NCI-H2196 (cell line): ENCODE data around the gene LEFTY1.
"Not testable (repeated sequence)": the region's sequence is repeated elsewhere in the genome, so short reads cannot be mapped to it uniquely, and the experiment has no call there.

Experiments
- DNase-seq: peaks from one replicate; lab custom pipeline; 2025; ENCODE audit not compliant: unreplicated experiment; lab: John Stamatoyannopoulos, UW

LEFTY1 gene

DNA sequence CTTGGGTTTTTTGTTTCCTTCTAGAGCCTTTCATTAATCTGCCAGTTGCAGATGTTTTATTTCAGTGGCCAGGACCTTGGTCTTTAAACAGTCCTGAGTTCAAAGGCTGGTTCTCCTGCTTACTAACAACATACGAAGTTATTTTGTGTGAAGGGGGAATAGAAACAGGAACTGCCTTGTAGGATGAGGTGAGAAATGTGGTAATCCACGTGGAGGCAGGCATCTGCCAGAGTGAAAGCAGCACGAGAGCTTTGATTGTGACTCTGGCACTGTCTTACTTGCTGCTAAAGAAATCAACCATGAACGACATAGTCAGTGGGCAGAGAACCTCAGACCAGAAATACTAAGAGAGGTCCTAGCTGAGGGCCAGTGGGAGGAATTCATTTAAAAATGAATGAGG, 37.1 kb downstream of the LEFTY1 start:
- no peak for DNase-seq

DNA sequence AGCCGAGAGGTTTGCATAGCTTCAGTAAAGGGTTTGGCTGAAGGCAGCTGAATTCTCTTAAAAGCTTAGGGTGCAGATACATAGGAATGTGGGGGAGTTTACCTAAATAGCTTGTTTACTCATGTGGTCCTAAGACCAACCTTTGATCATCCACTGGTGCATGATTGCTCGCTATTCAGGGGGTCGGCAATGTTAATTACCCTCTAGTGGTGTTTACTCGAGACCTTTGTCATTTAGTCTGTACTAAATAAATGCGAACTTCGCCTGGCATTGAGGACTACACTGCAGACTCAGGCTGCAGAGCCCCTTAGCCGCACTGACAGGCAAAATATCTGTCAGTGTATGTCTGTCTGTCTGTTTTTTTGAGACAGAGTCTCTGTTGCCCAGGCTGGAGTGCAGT, 38.6 kb downstream of the LEFTY1 start:
- DNase-seq: no peak

DNA sequence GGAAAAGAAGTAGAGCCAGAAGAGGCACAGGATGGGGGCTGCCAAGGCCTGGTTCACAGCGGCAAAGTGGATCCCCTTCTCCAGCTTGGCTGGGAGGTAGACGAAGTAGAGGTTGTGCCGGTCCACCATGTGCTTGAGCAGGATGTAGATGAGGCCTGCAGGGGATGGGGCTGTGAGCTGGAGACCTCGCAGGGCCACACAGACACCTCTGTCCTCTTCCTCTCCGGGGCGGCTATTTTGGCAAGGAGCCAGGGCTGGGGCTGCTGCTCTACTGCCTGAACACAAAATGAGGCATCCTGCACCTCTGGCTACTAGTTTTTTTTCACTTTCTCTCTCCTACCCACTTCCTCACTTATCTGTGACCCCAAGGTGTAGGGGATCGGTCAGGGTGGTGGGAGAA, 39.0 kb downstream of the LEFTY1 start:
- no peak for DNase-seq

DNA sequence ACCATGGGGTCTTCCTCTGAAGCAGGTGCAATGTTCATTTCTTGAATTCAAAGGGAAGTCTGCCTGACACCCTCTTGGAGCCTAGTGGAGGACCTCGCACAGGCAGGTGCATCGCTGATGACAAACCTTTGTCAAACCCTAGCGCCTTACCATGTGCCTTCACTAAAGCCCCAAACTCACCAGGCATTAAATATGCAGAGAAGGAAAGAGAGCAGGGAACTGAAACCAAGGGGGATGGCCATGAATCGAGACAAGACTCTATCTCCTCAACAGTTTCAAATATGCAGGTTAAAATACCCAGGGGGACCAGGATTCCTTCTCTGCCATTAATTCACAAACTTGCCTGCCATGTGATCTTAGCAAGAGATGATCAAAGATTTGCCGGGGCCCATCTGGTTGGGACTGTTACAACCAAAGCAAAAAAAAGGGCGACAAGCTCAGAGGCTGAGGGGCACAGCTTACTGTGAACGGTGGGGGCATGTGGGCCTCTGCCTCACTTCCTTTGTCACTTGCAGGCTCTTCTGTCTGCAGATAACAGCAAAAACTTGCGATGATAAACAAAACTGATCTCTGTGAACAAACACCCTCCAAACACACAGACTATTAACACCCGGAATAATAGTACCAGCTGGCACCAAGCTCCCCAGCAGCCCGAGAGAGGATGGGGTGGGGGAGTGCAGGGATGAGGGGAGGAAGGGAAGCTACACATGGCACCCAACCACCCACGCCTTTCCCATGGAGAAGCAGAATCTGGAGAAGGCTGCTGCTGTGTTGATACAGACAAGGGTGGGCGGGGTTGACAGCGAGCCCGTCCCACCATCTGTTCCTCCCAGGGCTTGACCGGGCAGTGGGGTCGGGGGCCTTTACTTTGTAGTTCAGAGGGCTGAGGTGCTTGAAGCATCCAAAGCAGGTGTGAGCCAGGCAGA, 40.7 kb downstream of the LEFTY1 start:
- DNase-seq: no peak

DNA sequence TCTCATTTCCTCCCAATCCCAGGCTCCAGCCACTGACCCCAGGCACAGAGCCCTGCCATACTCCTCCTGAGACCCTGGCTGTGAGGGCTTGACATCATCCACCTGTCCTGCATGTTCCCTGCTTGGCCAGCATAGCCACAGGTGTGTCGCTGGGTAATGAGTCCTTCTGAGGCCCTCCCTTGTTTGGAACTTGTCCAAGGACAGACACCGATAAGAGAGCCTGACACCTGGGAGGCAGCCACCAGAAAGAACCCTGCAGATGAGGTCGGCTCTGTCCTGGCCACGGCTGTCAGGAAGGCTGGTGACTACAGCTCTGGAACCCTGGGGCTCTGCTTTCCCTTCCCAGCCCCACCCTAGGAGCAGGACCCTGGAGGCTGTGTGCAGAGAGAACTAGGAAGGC, 41.3 kb downstream of the LEFTY1 start:
- peak; percentile 84 for DNase-seq

DNA sequence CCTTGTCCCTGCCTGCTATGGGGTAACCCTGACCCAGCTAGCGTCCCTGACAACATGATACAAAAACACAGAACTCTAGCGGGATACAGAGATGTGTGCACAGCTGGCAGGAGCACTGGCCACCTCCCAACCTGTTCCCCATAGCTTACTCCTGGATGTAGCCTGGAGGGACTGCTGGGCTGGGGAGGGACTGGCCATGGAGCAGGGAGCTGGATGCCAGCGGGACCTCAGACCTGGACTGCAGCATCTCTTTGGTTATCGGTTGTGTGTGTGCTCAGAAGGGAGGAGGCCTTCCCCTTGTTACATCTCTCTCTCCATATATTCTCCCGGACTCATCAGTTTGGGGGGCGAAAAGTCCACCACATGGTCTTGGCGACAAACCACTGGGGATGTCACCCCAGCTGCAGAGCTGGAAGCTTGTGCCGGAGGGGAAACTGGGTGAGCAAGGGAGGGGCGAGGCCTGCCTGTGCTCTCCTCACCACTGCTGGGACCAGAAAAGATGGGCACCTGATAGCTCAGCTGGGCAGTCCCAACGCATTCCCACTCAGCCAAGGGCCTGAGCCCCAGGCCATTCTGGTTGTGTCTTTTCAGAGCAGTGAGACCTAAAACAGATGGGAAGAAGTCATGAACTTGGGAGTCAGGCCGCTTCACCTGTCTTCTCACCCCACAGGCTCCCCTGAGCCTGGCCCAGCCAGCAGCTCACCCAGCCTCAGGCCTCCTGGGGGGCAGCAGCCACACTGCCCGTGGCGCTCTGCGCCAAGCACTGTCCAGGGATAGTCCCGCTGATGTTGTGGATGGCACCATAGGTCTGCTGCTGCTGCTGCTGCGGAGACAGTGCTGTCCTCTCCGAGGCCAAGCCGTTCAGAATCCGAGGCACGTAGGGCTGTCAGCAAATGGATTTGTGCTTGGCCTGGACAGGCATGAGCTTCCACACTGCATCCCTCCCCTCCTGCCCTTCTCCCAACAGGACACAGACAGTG, 42.3 kb downstream of the LEFTY1 start:
- no peak for DNase-seq

DNA sequence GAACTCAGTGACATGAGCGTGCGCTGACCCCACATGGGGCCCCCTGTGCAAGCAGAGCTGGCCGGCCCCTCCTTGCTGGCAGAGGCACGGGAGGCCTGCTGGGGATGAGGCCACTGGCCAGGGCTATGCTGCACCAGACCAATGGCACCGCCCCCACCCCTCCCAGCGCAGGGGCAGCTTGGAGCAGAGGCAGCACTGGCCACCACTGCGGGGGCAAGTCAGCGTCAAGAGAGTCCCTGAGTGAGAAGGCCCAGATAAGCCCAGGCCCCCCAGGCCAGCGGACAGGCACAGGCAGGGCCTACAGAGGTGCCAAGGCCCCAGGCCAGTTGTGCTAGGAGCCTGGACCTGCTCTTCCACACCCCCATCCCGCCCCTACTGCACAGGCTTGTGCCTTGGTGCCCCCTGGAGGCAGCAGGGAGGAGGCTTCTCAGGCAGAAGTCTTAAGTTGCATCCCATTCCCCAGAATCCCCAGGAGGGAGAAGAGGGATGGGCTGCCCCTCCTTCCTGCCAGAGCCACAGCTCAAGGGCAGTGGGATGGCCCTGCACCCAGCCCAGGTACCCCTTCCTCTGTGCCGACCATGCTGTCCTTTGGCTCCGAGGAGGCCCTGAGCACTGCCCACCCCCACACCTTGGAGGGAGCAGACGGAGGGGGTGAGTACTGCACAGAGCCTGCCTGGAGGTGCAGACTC, 43.2 kb downstream of the LEFTY1 start:
- peak; percentile 86 for DNase-seq

DNA sequence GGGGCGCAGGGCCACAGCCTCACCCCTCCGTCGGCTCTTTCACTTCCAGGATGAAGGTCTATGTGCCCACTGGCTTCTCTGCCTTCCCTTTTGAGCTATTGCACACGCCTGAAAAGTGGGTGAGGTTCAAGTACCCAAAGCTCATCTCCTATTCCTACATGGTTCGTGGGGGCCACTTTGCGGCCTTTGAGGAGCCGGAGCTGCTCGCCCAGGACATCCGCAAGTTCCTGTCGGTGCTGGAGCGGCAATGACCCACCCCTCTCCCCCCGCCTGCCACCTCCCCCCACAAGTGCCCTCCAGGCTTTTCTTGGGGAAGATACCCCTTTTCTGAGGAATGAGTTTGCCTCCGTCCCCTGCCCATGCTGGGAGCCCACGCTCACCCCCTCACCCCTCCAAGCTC, 43.8 kb downstream of the LEFTY1 start:
- DNase-seq: no peak

DNA sequence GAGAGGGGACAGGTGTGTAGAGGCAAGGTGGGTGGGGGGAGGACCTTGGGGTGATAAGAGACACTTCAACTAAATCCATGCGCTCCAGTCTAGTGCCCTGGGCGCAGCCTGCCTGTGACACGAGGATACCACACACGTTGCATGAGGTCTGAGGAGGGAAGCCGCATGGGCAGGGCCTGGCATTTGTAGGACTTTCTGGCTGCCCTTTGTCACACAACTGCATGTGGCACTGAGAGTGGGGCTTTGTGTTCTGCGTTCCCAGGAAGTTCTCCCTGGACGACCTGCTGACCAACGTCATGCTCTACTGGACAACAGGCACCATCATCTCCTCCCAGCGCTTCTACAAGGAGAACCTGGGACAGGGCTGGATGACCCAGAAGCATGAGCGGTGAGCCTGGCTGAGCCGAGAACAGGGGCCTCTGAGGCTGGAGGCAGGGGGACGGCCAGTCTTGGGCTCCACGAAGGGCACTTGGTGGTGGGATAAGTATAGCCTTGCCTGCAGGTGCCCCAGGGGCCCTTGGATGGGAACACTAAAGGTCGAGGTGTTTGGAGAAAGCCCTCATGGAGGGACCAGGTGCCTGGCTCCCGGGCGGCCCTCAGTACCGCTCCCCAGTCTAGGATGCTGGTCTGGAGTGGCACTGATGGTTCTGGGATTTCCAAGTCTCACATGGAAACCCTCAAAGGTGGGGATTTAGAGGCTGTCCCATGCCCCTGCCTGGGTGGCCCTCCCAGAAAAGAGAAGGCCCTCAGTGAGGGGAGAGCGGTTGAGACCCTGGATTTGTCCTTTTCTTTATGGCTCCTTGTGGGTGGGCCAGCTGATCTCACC, 44.5 kb downstream of the LEFTY1 start:
- DNase-seq: no peak

DNA sequence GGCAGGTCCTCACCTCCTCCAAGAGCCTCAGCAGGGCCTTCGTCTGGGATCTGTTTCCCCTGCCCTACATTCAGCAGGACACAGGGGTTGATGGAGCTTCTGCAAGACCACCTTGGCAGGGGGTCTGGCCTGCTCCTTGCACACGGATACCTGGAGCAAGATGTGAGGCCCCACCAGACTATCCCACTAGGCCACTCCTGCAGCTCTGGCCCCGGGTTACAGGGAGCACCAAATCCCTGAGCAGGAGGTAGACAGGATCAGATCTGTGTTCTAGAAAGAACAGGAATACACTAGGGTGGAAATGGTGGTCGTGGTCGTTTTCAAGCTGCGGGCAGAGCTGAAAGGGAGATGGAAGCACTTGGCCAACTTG, 45.5 kb downstream of the LEFTY1 start:
- DNase-seq: no peak

DNA sequence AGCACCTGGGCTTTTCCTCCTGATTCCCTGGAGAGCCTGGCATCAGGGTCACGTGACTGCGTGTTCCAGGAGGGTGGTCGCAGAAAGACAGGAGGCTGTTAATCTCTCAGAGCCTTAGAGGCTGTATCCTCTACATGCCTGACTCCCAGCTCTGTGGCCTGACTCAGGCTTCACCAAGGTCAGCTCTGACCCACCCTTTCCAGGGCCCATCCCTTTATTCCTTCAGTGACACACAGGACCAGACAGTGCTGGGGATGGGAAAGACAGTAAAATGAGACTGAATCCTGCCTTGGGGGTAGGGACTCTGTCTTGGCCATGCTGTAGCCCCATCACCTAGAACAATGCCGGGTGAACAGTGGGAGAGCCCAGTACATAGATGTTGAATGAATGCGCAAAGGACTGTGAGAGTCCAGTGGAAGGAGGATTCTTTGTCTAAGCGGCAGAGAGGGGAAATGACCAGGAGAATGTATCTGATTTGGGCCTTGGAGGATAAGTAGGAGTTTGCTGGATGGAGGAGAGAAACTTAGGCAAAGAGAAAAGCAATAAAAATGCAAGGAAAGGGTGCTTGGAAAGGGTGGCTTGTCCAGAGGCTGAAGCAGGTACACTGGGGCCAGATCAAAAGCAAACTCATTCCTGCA, 46.0 kb downstream of the LEFTY1 start:
- no peak for DNase-seq

DNA sequence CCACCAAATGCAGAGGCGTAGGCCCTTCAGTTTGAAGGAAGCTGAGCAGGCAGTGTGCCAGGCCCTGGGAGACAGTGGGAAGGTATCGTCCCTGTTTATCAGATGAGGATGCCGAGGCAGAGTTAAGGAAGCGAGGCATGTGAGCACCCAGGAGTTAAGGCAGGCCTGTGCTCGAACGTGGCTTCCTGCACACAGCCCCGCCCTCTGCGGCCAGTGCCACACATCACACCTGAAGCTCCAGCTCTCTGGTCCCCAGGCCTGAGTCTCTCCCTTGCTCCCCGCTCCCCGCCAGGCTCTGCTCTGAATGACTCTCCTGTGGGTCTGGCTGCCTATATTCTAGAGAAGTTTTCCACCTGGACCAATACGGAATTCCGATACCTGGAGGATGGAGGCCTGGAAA, 46.9 kb downstream of the LEFTY1 start:
- DNase-seq: no peak

DNA sequence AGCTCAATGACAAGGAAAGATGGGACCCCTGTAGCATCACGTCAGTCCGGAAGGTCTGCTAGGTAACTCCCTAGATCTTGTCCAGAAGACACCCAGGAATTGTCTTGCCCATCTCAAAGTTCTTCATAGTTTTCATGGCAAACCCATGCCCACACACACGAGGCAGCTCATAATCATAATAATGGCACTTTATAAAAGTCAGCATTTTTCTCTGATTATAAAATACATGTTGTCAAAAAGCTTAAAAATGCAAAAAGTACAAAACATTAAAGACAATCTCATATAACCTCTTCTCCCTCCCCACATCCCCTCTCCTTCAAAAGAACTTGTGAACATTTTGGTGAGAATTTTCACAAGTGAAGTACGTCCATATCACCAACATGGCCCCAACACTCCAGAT, 48.2 kb downstream of the LEFTY1 start:
- no peak for DNase-seq

DNA sequence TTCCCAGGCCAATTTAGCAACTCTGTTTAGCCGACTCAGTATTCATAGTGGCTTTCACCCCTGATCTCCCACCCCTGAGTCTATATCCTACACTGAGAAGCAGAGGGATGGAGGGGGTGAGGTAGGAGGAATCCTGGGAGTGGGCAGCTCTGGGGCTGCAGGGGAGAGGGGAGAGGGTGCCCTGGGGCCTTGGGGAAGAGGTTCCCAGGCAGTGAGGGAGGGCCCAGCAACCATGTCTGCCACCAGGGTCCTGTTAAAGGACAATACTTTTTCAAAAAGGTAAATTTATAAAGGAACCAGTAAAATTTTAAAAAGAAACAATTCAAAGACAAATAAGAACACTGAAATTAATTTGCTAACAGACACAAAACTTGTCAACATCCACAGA, 48.7 kb downstream of the LEFTY1 start:
- no peak for DNase-seq

DNA sequence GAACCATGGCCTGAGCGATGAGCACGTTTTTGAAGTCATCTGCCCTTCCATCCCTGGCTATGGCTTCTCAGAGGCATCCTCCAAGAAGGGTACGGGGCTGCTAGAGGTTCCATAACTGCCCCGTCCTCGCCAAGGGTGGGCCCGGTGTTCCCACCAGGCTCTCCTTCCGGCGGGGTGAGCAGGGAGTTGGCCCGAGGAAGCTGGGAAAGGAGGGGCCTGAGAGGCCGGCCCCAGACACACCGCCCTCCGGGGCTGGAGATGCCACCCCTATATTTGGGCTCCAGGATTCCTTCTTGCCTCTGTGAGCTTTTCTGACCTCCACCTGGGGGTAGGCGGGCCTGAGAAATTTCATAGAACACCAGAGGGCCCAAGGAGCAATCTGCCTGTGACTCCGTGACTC, 50.2 kb downstream of the LEFTY1 start:
- no peak for DNase-seq

DNA sequence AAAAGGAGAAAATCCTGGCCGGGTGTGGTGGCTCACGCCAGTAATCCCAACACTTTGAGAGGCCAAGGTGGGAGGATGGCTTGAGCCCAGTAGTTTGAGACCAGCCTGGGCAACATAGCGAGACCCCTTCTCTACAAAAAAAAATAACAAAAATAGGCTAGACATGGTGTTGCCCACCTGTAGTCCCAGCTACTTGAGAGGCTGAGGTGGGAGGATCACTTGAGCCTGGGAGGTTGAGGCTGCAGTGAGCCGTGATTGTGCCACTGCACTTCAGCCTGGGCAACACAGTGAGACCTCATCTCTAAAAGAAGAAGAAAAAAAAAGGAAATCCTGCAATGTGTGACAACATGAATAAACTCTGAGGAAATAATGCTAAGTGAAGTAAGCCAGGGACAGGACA, 52.6 kb downstream of the LEFTY1 start:
- DNase-seq: not testable (repeated sequence)
